HL-60/S4 treated with phorbol 12-myristate 13-acetate at 8.2 ng/mL for 4 days and 3 days (cell line): ENCODE data around the gene MS4A2.
"Not testable (repeated sequence)": the region's sequence is repeated elsewhere in the genome, so short reads cannot be mapped to it uniquely, and the experiment has no call there.

Source experiments
- in situ Hi-C: fragments of 300-500 bp; cut with MboI; formaldehyde crosslinking; loops from 2 replicates; pipeline ENCODE4 v1.15.0; 2022; ENCODE audit warnings: low sequenced_read_pairs

MS4A2 gene

DNA sequence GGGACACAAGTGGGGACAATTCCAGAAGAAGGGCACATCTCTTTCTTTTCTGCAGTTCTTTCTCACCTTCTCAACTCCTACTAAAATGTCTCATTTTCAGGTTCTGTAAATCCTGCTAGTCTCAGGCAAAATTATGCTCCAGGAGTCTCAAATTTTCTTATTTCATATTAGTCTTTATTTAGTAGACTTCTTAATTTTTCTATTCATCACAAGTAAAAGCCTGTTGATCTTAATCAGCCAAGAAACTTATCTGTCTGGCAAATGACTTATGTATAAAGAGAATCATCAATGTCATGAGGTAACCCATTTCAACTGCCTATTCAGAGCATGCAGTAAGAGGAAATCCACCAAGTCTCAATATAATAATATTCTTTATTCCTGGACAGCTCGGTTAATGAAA, at the start of gene MS4A2:
Gene MS4A2, plus strand, starts transcription at position 301 of the 400 bp plus-strand sequence. CDS start 102 bp downstream, outside the sequence.
- in situ Hi-C loops: no loop called here

- in situ Hi-C loops: no loop called here
Observed at GRCh38 chr11:60040109-60040508, 48.4 kb upstream of the MS4A2 start, which contains the start of gene OOSP2. TSS of gene OOSP2 (plus strand) at chr11:60040409. CDS start at chr11:60040460, 51 bp downstream.

DNA sequence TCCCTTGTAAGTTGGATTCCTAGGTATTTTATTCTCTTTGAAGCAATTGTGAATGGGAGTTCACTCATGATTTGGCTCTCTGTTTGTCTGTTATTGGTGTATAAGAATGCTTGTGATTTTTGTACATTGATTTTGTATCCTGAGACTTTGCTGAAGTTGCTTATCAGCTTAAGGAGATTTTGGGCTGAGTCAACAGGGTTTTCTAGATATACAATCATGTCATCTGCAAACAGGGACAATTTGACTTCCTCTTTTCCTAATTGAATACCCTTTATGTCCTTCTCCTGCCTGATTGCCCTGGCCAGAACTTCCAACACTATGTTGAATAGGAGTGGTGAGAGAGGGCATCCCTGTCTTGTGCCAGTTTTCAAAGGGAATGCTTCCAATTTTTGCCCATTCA, 38.0 kb upstream of the MS4A2 start:
- in situ Hi-C loops: not testable (repeated sequence)

GRCh38 chr11:60050839-60051238, 37.6 kb upstream of the MS4A2 start:
- in situ Hi-C loops: not testable (repeated sequence)

DNA sequence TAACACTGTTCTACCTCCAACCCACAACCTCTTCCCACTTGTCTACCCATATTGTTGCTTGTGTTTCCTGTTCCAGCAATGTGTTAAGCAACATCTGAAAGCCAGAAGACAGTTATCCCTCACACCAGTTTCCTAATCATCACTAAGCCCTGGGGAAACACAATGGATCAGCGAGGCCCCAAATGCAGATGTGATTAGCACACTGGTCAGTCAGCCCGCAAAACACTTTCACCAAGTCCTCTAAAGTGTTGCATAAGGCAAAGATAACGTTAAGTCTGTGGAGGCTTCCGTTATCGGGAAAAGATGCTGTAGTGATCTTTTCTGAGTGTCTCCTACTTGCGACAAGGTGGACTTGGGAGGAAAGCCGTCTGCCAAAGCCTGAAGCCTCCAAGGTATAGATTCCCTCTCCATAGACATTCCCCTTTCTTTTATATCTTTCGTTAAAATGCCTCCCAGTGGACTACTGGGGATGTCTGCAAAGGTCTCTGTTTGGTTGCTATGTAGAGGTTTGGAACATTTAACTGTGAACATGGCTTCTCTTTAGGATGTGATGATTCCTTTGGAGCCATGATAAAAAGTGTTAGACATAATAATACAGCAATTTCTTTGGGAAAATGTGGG, 32.0 kb upstream of the MS4A2 start, which contains the start of gene MS4A3:
Gene MS4A3, plus strand, starts transcription at position 317 of the 621 bp plus-strand sequence. CDS start 4,496 bp downstream, outside the sequence.
- in situ Hi-C loops: no loop called here

GRCh38 chr11:60059052-60059451, 29.4 kb upstream of the MS4A2 start:
- in situ Hi-C loops: no loop called here

DNA sequence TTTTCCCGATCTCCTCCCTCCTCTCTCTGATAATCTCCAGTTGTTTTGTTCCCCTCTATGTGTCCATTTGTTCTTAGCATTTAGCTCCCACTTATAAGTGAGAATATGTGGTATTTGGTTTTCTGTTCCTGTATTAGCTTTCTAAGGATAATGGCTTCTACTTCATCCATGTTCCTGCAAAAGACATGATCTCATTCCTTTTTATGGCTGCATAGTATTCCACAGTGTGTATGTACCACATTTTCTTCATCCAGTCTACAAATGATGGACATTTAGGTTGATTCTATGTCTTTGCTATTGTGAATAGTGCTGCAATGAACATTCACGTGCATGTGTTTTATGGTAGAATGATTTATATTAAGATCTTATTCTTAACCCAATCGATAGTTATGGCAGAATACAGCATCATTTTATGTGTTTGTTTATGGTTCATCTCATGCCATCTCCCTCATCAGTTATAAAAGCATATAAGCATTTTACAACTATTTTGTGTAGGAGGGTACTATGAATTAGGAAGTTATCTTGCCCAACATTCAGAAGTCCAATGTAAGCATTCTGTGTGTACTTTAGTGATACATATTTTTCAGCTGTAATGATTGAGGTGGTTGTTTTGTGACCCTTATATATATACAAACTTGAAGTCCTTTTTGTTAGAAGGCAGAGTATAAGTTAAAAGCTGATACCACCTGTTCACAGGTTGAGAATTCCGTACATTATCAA, 28.8 kb upstream of the MS4A2 start:
- in situ Hi-C loops: no loop called here

GRCh38 chr11:60064111-60064510, 24.4 kb upstream of the MS4A2 start:
- in situ Hi-C loops: no loop called here

DNA sequence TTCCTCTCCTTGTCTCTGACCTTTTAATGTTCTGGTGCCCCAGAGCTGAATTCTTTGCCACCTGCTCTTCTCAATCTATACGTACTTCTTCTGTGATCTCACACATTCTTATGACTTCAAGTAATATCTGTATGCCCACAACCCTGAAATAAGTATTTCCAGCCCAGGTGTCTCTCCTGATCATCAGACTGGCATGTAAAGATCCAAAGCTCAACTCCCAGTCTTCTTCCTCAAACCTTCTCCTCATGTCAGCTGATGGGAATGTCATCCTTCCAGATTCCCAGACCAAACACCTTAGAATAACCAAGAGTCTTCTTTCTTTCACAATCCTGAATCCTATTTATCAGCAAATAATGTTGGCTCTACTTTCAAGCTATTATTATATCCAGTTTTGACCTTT, 22.7 kb upstream of the MS4A2 start:
- in situ Hi-C loops: no loop called here

- in situ Hi-C loops: no loop called here
Observed at GRCh38 chr11:60069450-60069849, 19.0 kb upstream of the MS4A2 start.

GRCh38 chr11:60071644-60072043, 16.8 kb upstream of the MS4A2 start:
- in situ Hi-C loops: not testable (repeated sequence)

GRCh38 chr11:60077216-60077817, 11.1 kb upstream of the MS4A2 start:
- in situ Hi-C loops: no loop called here

DNA sequence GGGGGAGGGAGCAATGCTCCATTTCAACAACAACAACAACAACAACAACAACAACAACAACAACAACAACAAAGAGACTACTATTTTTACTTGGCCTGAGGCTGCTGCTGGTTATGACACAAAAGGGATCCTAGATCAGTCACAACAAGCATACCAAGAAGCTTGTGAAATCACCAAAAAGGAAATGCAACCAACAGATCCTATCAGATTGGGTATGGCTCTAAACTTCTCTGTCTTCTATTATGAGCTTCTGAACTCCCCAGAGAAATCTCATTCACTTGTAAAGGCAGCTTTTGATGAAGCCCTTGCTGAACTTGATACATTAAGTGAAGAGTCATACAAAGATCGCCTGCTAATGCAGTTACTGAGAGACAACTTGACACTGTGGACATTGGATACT, 10.5 kb upstream of the MS4A2 start:
- in situ Hi-C loops: no loop called here

- in situ Hi-C loops: no loop called here
Observed at GRCh38 chr11:60078745-60079144, 9.7 kb upstream of the MS4A2 start.

GRCh38 chr11:60080535-60080934, 7.9 kb upstream of the MS4A2 start:
- in situ Hi-C loops: no loop called here

DNA sequence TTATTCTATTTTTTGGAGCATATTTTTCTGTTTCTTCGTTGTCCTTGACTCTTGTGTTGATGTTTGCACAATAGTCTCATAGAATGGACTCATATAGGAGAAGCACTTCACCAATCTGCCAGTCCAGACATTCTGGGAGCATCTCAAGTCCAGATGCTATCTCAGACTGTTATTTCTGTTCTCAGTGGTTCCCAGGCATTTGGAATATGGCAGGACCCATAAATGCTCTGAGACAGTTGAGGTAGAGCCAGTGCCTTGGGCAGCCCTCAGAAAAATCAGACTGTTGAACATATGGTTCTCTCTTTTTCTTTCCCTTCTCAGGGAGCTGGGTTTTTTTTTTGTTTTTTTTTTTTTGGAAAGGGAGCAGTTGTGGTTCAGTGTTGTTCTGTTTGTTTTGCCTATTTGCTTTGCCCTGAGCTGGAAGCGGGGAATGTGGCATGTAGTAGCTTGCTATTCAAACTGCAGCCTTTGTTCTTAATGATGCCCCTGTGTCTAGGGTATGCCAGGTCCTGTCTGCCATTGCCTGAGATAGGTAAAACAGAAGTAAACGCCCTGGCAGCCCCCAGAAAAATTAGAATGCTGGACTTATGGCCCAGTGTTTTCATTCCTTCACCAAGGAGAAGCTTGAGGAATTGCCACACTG, 3.7 kb upstream of the MS4A2 start:
- in situ Hi-C loops: no loop called here

DNA sequence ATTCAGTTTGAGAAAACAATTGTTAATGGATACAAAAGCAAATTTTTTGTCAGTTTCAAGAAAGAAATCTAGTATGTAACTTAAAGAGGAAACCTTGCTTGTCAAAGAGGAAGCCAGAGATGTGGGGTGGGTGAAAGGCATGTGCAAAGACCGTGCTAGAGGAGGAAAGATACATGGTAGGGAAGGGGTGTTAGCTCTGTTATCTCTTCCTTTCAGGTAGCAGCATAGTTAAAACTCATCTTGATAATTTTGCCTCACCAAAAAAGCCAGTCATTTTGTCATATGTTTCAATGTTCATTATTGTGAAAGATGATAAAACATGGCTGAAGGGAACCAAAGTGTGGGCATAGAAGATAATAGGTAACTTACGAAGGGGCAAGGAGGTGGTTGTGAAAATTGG, 2.6 kb upstream of the MS4A2 start:
- in situ Hi-C loops: no loop called here

DNA sequence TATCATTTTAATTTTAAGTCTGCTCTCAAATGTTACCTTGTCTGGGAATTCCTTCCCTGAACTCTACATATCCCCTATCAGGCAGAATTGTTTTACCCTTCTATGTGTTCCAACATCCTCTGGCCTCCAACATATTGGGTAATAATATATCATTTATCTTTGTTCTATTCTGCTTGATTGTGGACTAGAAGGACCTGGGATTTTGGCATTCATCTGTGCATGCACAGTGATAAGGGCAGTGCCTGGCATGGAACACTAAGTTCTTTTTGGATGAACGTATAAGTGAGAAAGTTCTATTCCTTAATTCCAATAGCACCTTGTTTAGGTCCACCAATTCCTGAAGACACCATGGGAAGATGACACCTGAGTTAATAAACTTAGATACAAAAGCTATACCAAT, 1.2 kb upstream of the MS4A2 start:
- in situ Hi-C loops: no loop called here

DNA sequence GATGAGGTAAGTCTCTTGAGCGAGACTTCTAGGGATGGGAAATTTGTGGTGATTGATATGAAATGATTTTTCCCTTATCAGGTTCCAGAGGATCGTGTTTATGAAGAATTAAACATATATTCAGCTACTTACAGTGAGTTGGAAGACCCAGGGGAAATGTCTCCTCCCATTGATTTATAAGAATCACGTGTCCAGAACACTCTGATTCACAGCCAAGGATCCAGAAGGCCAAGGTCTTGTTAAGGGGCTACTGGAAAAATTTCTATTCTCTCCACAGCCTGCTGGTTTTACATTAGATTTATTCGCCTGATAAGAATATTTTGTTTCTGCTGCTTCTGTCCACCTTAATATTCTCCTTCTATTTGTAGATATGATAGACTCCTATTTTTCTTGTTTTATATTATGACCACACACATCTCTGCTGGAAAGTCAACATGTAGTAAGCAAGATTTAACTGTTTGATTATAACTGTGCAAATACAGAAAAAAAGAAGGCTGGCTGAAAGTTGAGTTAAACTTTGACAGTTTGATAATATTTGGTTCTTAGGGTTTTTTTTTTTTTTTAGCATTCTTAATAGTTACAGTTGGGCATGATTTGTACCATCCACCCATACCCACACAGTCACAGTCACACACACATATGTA, 7.1 kb downstream of the MS4A2 start:
- in situ Hi-C loops: no loop called here

DNA sequence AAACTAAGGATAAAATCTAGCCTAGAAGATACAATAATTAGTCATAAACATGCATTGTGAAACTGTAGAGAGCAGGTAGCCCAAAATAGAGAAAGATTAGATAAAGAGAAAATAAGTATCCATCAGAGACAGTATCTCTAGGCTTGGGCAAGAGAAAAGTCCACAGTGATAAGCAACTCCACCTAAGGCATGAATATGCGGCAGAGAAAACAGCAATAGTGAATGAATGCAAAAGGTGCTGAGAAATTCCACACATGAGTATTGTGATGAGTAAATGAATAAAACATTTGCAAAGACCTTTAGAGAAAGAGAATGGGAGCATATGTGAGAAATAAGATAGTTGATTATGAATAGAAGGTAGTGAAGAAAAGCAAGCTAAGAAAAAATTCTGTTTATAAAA, 8.7 kb downstream of the MS4A2 start:
- in situ Hi-C loops: no loop called here

DNA sequence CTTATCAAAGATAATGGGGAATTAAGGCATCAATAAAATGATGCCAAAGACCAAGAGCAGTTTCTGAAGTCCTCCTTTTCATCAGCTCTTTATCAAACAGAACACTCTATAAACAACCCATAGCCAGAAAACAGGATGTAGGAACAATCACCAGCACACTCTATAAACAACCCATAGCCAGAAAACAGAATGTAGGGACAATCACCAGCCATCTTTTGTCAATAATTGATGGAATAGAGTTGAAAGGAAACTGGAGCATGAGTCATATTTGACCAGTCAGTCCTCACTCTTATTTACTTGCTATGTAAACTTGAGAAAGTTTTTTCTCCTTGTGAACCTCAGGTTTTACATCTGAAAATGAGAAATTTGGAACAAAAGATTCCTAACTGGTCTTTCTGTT, 10.0 kb downstream of the MS4A2 start:
- in situ Hi-C loops: no loop called here
